Activated naive CD8-positive, alpha-beta T cell treated with anti-CD3 and anti-CD28 coated beads, Interleukin-2, amount 50 U/mL, for 24 hours (primary cell): Measurements from ENCODE around the gene CRYBB1.

ENCODE experiments used
- ATAC-seq: fragments of 150-1000 bp; cut with Tn5 transposase; one replicate; pipeline ENCODE4 v1.10.0; 2021
- DNase-seq: peaks from one replicate; pipeline ENCODE4 v3.0.0; 2021
- H3K27ac Mint-ChIP-seq: one replicate; pipeline ENCODE4 v1.8.0; 2021; ENCODE audit warnings: mild to moderate bottlenecking, mixed read lengths
- H3K27me3 Mint-ChIP-seq: one replicate; pipeline ENCODE4 v1.8.0; 2021; ENCODE audit warnings: mixed read lengths
- H3K36me3 Mint-ChIP-seq: one replicate; pipeline ENCODE4 v1.8.0; 2021; ENCODE audit warnings: low read depth, mixed read lengths
- H3K4me1 Mint-ChIP-seq: one replicate; pipeline ENCODE4 v1.8.0; 2021; ENCODE audit warnings: mixed read lengths
- H3K4me3 Mint-ChIP-seq: one replicate; pipeline ENCODE4 v1.8.0; 2021; ENCODE audit warnings: mild to moderate bottlenecking, moderate library complexity, mixed read lengths
- H3K9me3 Mint-ChIP-seq: one replicate; pipeline ENCODE4 v1.8.0; 2021; ENCODE audit warnings: mixed read lengths

CRYBB1 gene

DNA sequence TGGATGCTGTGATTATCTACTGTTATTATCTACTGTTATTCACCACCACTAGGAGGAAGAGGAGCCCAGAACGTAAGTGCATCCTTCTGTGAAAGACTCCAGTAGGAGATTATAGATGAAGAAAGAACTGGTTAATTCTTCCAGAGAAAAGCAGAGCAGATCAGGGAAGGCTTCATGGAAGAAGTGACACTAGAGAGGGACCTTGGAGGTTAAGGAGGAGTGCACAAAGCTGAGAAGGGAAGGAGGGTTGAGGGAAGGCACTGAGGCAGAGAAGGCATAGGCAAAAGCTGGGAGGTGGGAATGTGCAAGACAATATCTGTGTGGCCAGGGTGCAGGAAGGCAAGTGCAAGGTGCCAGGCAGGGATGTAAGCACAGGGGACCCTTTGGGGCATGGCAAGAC lies 13.5 kb downstream of the CRYBB1 start:
- no peaks in the 10 kb centered on the region for H3K27me3 Mint-ChIP-seq
- no peak overlapping the region for H3K27ac Mint-ChIP-seq
- H3K36me3 Mint-ChIP-seq, result no peaks in the 10 kb centered on the region
- no peaks in the 10 kb centered on the region for H3K9me3 Mint-ChIP-seq
- H3K4me1 Mint-ChIP-seq, result peaks cover 15% of the 10 kb centered on the region
- ATAC-seq, result no peak
- DNase-seq, result no peak
- H3K4me3 Mint-ChIP-seq, result no peak overlapping the region

- Mint-ChIP-seq H3K4me3 (no peak overlapping the region), H3K36me3 (no peaks in the 10 kb centered on the region), H3K27ac (no peak overlapping the region), H3K9me3 (no peaks in the 10 kb centered on the region), H3K27me3 (no peaks in the 10 kb centered on the region), H3K4me1 (peaks cover 28% of the 10 kb centered on the region)
- ATAC-seq (no peak), DNase-seq (no peak)
Measured at GRCh38 chr22:26602127-26602526, 15.7 kb downstream of the CRYBB1 start.

DNA sequence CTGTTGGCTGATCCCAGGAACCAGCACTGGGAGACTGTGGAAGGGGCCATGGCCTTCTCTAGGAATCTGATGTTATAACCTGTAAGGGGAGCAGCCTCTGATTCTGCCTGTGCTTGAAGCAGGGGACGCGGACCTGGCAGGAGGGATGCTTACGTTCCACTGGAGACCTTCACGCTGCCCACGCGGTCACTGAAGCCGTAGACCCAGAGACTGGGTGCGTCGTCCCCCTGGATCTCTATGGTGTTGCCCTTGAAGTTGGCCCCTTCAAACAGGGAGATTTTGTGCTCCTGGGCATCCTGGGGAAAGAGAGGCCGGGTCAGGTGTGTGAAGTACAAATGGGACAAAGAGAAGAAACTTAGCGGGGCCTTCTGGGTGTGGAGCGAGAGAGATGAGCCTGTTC lies 16.1 kb downstream of the CRYBB1 start:
- peaks cover 32% of the 10 kb centered on the region for H3K4me1 Mint-ChIP-seq
- no peaks in the 10 kb centered on the region for H3K9me3 Mint-ChIP-seq
- no peaks in the 10 kb centered on the region for H3K36me3 Mint-ChIP-seq
- no peak for ATAC-seq
- no peak overlapping the region for H3K4me3 Mint-ChIP-seq
- no peak overlapping the region for H3K27ac Mint-ChIP-seq
- DNase-seq, result no peak
- no peaks in the 10 kb centered on the region for H3K27me3 Mint-ChIP-seq

DNA sequence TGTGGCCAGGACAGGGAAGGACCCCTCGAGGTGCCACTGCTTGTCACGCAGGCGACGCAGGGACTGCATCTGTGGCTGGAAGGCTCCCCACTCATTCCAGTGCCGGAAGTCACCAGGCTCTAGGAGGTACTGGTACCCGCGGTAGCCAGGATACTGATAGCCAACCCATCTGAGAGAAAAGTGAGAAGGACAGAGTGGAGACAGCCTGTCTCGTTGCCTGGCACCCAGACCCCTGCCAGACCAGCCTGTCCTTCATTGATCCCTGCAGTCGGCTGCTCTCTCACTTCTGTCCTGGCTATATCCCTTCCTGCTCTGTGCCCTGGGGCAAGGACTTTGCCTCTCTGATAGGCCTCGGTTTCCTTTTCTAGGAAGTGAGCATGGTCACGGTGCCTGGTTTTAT lies 18.3 kb downstream of the CRYBB1 start:
- DNase-seq (no peak), ATAC-seq (no peak)
- Mint-ChIP-seq H3K9me3 (no peaks in the 10 kb centered on the region), H3K36me3 (no peaks in the 10 kb centered on the region), H3K27me3 (no peaks in the 10 kb centered on the region), H3K27ac (no peak overlapping the region), H3K4me3 (no peak overlapping the region), H3K4me1 (peaks cover 33% of the 10 kb centered on the region)

DNA sequence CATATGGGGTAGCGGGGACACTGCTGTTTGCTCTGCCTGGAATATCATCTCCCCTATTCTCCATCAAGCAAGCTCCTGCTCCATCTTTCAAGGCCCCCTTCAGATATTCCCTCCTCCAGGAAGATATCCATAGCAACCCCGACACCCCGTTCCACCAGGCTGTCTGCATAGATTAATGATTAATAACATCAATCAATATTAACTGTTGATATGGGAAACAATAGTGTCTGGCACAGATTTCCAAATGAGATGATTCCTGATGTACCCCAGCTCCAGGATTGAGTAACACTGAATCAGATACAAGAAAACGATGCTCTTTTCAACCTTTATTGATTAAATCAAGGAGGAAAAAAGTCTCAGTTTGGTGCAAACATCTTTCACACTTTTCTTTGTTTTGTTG lies 20.3 kb downstream of the CRYBB1 start:
- ATAC-seq, result no peak
- Mint-ChIP-seq H3K27me3 (no peaks in the 10 kb centered on the region), H3K36me3 (no peaks in the 10 kb centered on the region), H3K27ac (peak overlapping the region; percentile 63), H3K4me1 (peaks cover 50% of the 10 kb centered on the region), H3K9me3 (no peaks in the 10 kb centered on the region), H3K4me3 (no peak overlapping the region)
- no peak for DNase-seq

GRCh38 chr22:26597026-26597425 lies 20.8 kb downstream of the CRYBB1 start:
- H3K27me3 Mint-ChIP-seq, result no peaks in the 10 kb centered on the region
- peaks cover 54% of the 10 kb centered on the region for H3K4me1 Mint-ChIP-seq
- no peak overlapping the region for H3K4me3 Mint-ChIP-seq
- peak overlapping the region; percentile 63 for H3K27ac Mint-ChIP-seq
- no peaks in the 10 kb centered on the region for H3K36me3 Mint-ChIP-seq
- peak; percentile 37 for DNase-seq
- ATAC-seq, result peak; percentile 85
- H3K9me3 Mint-ChIP-seq, result no peaks in the 10 kb centered on the region

DNA sequence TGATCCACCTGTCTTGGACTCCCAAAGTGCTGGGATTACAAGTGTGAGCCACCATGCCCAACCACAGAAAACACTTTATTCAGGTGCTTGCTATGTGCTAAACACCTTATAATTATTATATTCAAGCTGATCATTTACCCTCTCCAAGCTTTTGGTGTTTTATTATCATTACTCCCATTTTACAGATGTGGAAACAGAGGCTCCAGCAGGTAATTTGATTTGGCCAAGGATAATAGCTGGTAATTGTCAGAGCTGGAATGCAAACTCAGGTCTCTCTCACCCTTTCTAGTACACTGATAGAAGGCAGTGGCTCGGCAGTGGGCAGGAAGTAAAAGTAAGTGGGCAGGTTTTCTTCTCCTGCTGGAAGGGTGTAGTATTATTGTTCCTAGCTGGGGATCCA lies 24.1 kb downstream of the CRYBB1 start:
- no peaks in the 10 kb centered on the region for H3K27me3 Mint-ChIP-seq
- H3K36me3 Mint-ChIP-seq, result peaks cover under 1% of the 10 kb centered on the region
- ATAC-seq (no peak), DNase-seq (no peak)
- H3K4me1 Mint-ChIP-seq, result peaks cover 66% of the 10 kb centered on the region
- peak overlapping the region; percentile 25 for H3K27ac Mint-ChIP-seq
- no peak overlapping the region for H3K4me3 Mint-ChIP-seq
- no peaks in the 10 kb centered on the region for H3K9me3 Mint-ChIP-seq

- H3K36me3 Mint-ChIP-seq, result peaks cover 10% of the 10 kb centered on the region
- peak overlapping the region; percentile 12 for H3K27ac Mint-ChIP-seq
- H3K4me1 Mint-ChIP-seq, result peaks cover 67% of the 10 kb centered on the region
- H3K27me3 Mint-ChIP-seq, result no peaks in the 10 kb centered on the region
- peak; percentile 33 for ATAC-seq
- DNase-seq, result peak; percentile 51
- H3K9me3 Mint-ChIP-seq, result no peaks in the 10 kb centered on the region
- H3K4me3 Mint-ChIP-seq, result peak overlapping the region; percentile 16
Measured at GRCh38 chr22:26592421-26592891, 25.4 kb downstream of the CRYBB1 start.

DNA sequence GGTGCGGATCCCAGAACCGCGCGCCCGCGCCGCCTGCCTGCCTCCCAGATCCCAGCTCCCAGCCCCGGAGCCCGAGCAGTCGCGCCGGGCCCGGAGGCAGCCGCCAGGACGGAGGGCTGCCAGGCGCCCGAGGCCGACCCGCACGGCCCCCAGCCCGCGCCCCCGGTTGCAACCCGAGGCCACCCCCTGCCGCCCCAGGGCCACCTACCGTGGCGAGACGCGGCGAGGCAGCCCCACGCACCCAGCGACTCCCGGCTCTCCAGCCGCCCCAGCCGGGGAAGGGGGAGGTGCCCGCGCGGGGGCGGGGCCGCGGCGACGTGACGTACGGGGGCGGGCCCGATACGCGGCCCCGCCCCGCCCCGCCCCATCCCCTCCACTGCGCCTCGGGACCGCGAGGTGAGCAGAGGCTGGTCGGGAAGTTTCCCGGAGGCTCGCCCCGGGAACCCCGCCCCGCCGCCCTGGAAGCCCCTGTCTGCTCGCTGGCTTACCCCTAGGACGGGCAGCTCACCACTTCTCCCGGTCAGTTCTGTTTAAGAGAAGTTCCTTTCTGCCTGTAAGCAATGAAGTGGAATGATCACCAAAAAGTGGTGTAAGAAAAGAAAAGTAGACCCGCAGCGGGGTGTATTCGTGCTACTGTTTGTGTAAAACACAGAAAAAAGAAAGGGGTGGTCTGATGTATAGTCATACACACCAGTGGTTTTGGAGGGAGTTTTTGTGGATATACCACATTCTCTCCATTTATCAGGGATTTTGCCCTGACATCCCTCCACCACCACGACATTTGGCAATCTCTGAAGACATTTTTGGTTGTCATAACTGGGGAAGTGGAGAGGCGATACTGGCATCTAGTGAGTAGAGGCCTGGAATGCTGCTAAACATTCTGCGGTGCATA lies 27.7 kb downstream of the CRYBB1 start, which contains the start of gene TPST2:
Gene TPST2 (minus strand): TSS at position 288 of the 892 bp plus-strand sequence. CDS start 48,502 bp downstream, outside the sequence.
- no peaks in the 10 kb centered on the region for H3K27me3 Mint-ChIP-seq

DNA sequence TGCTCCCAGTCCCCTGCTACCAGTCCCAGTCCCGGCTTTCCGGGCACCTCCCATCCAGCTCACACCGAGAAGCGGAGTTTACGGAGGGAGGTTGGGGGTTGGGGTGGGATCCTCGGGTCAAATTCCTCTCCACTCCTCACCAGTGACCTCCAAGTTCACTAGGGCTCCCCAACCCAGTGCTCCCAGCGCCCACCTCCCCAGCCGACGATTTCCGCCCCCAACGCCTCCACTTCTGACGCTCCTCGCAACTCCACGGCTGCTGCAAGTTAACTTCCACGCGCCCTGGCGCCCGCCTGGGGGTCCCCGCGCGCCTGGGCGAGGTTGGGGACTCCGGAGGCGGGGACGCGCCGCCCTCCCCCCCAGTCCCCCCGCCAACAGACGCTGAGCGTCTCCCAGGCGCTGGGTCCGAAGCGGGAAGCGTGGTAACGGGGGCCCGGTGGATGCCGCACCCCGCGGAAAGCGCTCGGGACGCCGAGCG lies 28.4 kb downstream of the CRYBB1 start:
- ATAC-seq (no peak), DNase-seq (peak; percentile 50)
- H3K27ac Mint-ChIP-seq, result peak overlapping the region; percentile 86
- H3K4me3 Mint-ChIP-seq, result peak overlapping the region; percentile 88
- peaks cover 83% of the 10 kb centered on the region for H3K4me1 Mint-ChIP-seq
- H3K9me3 Mint-ChIP-seq, result no peaks in the 10 kb centered on the region
- peaks cover 10% of the 10 kb centered on the region for H3K36me3 Mint-ChIP-seq
- H3K27me3 Mint-ChIP-seq, result no peaks in the 10 kb centered on the region

More for the DNA sequence above, 27.7 kb downstream of the CRYBB1 start, which contains the start of gene TPST2:
- H3K4me3 Mint-ChIP-seq, result peak within 1 kb of the TSS; percentile 88
- H3K4me1 Mint-ChIP-seq, result peaks cover 80% of the 10 kb centered on the region
- ATAC-seq (peak; percentile 73), DNase-seq (peak; percentile 81)
- H3K36me3 Mint-ChIP-seq, result peaks cover 10% of the 10 kb centered on the region
- no peaks in the 10 kb centered on the region for H3K9me3 Mint-ChIP-seq
- H3K27ac Mint-ChIP-seq, result peak within 1 kb of the TSS; percentile 89

- DNase-seq (no peak), ATAC-seq (no peak)
- H3K36me3 Mint-ChIP-seq, result peaks cover 10% of the 10 kb centered on the region
- peak overlapping the region; percentile 86 for H3K27ac Mint-ChIP-seq
- peak overlapping the region; percentile 88 for H3K4me3 Mint-ChIP-seq
- H3K9me3 Mint-ChIP-seq, result no peaks in the 10 kb centered on the region
- H3K4me1 Mint-ChIP-seq, result peaks cover 82% of the 10 kb centered on the region
- no peaks in the 10 kb centered on the region for H3K27me3 Mint-ChIP-seq
Measured at GRCh38 chr22:26588729-26589366, 29.0 kb downstream of the CRYBB1 start.

DNA sequence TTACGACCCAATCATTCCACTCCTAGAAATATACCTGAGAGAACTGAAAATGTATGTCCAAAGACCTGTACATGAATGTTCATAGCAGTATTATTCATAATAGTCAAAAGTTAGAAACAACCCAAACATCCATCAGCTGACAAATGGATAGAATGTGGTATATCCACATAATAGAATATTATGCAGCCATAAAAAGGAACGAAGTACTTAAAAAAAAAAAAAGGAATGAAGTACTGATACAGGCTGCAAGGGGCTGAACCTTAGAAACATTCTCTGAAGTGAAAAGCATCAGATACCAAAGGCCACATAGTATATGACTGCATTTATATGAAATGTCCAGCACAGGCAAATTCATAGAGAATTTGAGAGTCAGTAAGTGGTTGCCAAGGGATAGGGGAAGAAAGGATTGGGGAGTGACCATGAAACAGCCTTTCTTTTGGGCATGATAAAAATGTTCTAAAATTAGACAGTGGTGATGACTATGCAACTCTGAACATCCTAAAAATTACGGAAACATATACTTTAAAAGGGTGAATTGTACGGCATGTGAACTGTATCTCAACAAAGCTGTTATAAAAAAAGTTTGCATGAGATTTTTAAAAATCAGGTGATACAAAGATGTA lies 29.7 kb downstream of the CRYBB1 start:
- no peaks in the 10 kb centered on the region for H3K9me3 Mint-ChIP-seq
- H3K4me1 Mint-ChIP-seq, result peaks cover 76% of the 10 kb centered on the region
- H3K27ac Mint-ChIP-seq, result peak overlapping the region; percentile 86
- ATAC-seq (no peak), DNase-seq (no peak)
- peak overlapping the region; percentile 88 for H3K4me3 Mint-ChIP-seq
- no peaks in the 10 kb centered on the region for H3K27me3 Mint-ChIP-seq
- peaks cover 10% of the 10 kb centered on the region for H3K36me3 Mint-ChIP-seq

GRCh38 chr22:26586556-26587325 lies 31.1 kb downstream of the CRYBB1 start:
- ATAC-seq (no peak), DNase-seq (no peak)
- H3K9me3 Mint-ChIP-seq, result no peaks in the 10 kb centered on the region
- H3K4me3 Mint-ChIP-seq, result peak overlapping the region; percentile 48
- peaks cover 15% of the 10 kb centered on the region for H3K36me3 Mint-ChIP-seq
- no peaks in the 10 kb centered on the region for H3K27me3 Mint-ChIP-seq
- peak overlapping the region; percentile 22 for H3K27ac Mint-ChIP-seq
- H3K4me1 Mint-ChIP-seq, result peaks cover 68% of the 10 kb centered on the region
